ENCODE data around the gene SUGCT.
A peak's percentile ranks its signal among the peaks of the same experiment; 100 is the strongest.

The SUGCT gene

DNA sequence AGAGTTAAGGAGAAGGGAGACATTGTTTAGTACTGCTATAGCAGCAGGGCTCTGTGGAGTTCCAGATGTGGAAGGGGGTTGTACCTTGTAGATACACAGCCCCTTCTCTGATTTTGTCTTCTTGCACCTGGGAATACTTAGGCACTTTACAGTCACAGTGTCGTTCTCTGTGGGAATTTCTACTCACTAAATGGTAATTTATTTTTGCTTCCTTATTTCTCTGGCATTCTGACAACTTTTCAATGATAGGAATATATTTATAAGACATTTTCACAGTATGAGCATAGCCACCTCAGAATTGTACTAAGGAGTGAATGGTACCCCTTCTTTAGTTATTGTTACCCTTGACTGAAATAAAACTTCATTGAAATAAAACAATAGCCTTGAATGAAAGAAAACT lies 132.8 kb downstream of the SUGCT start:
- no peak for DNase-seq

DNA sequence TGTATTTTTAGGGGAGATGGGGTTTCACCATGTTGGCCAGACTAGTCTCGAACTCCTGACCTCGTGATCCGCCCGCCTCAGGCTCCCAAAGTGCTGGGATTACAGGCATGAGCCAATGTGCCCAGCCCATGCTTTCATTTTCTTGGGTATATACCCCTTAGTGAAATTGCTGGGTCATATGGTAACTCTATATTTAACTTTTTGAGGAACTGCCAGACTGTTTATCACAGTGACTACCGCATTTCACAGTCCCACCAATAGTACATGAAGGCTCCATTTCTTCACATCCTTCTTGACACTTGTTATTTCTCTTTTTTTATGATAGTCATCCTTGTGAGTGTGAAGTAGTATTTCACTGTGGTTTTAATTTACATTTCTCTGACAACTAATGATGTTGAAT lies 134.0 kb downstream of the SUGCT start:
- DNase-seq: peak; percentile 1

DNA sequence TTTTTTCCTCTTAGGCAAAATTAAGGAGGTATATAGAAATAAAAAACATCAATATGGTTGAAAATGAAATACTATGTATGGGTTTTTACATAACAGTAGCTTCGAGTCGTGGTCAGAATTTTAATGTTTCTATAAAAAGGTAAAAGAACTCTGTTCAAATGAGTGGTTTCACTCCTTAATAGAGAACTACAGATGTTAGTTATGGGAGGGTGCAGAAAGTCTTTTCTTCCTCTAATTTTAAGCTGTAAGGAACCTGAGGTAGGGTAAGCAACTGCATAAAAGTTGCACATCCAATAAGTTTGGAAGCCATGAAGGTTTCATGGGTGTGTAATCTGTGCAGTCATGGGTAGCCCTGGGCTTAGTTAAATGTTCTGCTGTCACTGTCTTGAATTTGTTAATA lies 141.3 kb downstream of the SUGCT start:
- DNase-seq: no peak

DNA sequence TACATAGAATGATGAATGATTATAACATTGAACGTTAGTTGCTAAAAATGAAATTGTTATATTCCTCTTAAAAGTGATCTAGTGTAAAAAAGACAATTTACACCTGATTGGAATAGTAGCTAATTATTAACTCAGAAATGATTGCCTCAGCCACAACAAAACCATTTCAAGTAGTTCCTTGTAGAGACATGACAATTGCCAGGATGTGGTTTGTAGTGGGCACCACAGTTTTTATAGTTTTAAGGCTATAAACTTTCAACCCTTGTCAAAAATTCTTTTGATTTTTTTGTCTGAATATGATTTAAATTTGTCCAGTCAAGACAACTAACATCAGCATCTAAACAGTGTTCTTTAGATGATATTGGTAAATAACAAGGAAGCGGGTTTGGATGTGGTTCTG lies 145.2 kb downstream of the SUGCT start:
- no peak for DNase-seq

DNA sequence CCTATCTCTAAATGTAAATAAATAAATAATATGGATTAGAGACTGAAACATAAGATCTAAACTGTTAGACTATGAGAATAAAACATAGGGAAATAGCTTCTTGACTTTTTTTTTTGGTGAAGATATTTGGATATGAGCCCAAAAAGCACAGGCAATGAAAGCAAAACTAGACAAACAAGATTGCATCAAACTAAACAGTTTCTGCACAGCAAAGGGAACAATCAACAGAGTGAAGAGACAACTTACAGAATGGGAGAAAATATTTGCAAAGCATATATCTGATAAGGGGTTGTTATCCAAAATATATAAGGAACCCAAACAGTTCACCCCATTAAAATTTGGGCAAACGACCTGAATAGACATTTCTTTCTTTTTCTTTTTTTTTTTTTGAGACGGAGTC lies 148.1 kb downstream of the SUGCT start:
- DNase-seq: no peak

DNA sequence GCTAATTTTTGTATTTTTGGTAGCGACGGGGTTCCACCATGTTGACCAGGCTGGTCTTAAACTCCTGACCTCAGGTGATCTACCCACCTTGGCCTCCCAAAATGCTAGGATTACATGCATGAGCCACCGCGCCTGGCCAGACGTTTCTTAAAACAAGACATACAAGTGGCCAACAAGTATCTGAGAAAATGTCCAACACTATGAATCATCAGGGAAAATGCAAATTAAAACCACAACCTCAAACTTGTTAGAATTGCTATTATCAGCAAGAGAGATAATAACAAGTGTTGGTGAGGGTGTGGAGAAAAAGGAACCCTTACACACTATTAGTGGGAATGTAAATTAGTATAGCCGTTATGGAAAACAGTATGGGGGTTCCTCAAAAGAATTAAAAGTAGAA lies 148.6 kb downstream of the SUGCT start:
- DNase-seq: no peak

DNA sequence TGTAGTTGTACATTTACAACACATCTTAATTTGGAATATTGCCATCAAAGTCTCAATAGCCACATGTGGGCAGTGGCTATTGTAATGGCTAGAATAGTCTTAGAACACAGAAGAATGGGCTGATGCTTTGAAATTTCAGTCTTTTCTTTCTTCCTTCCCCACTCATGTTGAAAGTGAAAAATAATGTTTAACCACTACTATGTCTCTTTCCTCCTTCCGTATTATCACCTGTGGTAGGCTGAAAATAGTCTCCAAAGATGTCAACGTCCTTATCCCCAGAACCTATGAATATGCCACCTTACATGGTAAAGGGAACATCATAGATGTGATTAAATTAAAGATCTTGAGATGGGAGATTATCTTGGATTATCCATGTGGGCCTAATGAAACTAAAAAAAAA lies 154.0 kb downstream of the SUGCT start:
- no peak for DNase-seq

DNA sequence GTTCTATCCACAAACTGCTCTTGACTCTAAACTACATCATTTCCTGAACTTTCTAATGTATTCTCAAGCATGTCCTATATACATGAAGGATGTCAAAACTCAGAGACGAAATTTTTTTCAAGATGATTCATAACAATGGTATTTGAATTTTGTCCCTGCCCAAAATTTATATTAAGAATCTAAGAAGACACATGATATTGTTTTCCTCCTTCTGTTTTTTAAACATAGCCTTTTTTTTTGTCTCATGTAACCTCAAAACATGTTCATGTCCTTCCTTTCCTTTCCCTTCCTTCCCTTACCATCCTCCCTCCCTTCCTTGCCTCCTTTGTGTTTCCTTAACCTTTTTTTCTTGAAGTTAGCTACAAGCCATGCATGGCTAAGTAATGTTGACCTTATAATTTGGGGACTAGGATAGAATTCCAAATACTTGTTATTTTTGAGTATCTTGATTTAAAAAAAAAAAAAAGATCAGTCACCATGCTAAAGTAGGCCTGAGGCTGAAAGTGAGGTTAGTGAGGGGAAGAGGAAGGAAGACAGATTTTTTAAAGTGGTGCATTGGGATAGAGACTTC lies 163.0 kb downstream of the SUGCT start:
- no peak for DNase-seq

DNA sequence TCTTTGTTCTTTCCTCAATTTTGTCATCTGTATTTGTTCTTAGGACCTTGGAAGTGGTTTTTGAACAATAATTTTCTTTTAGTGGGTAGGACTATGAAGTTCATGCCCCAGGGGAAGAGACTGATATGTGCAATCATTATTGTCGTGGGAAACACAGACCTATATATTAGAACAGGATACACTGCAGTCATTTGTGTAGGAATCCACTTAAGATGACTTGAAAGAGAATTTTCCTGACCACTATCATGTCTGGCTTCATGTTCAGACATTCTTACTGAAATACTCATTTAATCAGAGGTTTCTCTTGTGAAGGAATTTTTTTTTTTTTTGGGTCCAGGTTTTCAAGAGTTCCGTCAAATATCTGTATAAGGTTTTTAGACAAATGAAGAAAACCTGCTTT lies 163.6 kb downstream of the SUGCT start:
- DNase-seq: no peak

DNA sequence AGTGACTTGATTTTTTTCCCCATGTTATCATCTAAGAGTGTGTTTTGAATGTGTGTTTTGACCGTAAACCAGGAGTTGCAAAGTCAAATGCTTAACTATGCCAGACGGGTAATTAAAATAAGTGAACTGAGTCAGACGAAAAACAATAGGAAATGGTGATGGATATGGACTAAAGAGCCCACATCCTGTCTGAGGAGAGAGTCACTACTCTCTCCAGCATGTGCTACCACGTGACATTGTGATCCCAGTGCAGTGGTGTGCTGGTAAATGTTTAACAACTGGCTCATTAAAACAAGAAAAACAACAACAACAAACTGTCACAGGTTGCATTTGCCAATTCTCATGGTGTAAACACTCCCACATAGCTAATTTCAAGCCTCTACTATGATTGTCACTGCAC lies 164.3 kb downstream of the SUGCT start:
- DNase-seq: no peak

DNA sequence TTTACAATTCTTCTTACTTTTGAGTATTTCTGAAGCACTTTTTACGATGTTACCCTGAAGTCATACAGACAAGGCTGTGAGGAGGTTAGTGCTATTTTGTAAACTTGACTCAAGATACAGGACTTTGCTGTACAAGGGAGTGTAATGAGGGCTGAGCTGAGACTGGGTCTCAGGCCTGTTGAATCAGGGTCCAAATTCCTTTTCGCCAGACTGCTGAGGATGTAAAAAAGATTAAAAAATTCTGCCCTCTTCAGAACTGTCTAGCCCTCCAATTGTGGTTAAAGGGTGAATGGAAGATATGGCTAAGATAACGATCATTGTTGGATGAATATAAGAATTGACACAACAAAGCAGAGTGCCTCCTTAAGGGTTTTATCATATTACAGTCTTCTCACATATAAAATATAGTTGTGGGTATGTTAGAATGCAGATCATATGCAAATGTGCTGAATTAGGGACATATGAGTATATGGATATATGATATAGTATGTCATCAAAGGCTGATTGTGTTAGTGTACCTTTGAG lies 165.4 kb downstream of the SUGCT start:
- DNase-seq: no peak

DNA sequence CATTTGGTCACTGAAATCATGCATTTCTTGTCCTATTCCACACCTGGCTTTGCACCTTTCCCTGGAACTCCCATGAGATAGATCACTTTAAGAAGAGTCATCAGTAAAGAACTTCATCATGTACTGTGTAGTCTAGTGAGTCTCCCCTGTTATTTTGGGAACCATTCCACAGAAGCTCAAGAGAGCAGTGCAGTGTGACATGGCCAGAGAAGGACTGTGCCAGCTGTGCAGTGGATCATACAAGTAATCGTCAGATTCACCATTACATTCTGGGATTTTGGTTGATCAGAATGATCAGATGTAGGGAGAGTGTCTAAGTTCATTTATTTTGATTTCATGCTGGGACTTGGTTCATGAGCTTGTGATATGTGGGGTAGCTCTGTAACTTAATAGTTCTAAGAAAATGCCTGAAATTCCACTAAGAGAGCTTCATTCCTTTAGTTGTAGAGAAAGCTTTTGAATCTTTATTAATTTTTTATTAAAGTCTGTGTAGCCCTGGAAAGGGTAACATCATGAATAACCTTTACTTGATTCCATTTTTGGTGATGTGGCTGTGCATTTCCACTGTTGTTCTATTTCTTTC lies 166.8 kb downstream of the SUGCT start:
- no peak for DNase-seq

DNA sequence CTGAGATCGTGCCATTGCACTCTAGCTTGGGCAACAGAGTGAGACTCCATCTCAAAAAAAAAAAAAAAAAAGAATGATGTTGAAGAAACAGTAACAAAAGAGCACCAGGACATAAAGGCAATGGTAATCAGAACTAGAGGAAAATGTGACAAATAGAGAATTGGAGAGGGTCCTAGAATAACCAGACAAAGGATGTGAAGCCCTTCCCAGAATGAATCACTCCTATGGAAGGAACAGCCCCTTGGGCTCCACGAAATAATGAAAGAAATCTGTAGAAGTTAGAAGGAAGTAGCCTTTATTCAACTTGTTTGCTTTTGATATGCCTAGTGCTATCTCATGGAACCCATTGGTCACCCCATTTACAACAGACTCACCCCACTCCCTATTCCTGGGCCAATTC lies 169.2 kb downstream of the SUGCT start:
- no peak for DNase-seq

DNA sequence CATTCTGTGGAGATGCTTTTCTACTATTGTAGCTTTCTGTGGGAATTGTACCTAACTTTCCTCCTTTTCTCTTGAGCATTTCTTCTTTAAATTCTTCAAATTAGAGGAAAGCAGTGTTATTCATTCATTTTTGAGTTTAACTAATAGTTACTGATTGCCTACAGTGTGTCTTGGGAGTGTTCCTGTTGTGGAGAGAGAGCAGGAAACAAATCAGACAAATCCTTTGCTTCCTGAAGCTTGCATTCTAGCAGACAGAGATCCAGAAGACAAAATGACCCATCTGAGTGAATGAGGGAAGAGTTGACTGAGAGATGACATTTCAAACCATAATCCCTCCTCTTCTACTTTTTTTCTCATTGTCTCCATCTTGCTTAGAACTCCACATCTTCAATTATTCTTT lies 170.4 kb downstream of the SUGCT start:
- no peak for DNase-seq

DNA sequence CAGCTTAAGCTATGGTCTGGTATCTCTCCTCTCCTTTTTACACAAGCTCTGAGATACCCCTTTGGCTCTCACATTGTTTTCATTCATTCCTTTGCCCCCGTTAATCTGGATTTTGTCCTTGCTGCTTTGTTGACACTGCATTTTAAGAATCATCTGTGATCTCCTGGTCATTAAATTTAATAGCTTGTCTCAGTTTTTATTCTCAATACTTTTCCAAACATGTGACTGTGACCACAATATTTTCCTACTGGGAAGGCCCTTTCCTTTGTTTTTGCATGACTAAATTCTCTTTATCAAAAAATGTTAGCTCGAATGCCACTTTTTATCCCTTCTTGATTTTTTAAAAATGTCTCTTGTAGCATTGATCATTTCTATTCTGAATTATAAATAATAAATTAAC lies 171.2 kb downstream of the SUGCT start:
- no peak for DNase-seq

DNA sequence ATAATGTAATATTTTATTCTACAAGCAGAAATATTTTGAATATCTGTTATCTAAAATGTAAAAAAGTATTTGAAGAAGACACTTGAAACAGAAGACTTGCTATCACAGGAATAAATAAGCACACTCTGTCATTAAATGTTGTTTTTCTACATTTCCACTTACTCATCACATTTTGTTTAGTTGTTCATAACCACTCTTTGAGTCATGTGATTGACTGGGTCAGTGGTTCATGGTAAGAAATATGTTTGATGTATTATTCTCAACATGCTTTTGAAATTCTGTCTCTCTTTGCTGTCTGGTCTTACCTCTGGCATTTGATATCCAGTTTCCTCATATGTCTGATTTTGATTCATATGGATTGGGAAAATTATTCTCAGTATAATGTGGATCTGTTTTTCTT lies 171.8 kb downstream of the SUGCT start:
- DNase-seq: no peak

DNA sequence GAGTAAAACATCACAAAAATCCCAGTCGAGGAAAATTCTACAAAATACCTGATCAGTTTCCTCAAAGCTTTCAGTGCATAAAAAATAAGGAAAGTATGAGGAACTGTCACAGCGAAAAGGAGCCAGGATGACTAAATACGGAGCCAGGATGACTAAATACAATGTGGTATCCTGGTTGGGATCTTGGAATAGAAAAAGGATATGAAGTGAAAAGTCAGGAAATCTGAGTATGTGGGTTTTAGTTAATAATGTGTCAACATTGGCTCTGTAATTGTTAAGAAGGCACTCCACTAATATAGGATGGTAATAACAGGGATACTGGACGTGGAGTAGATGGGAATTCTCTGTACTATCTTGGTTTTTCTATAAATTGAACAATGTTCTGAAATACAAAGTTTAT lies 175.5 kb downstream of the SUGCT start:
- DNase-seq: no peak

DNA sequence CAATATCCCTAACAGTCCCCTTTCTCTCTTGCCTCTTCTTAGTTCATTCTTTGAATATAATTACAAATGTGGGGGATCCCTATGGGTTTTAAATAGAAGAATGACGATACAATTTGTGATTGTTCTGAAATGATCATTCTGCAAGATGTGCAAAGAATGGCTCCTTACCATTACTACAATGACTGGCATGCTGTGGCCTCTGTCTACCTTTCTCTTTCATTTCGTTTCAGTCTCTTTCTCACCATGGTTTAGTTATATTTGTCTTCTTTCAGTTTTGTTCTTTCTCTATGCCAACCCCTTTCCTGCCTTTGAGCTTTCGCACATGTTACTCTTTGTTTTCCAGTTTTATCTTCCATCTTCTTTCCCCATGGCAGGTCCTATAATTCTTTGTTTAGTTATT lies 176.5 kb downstream of the SUGCT start:
- DNase-seq: no peak

DNA sequence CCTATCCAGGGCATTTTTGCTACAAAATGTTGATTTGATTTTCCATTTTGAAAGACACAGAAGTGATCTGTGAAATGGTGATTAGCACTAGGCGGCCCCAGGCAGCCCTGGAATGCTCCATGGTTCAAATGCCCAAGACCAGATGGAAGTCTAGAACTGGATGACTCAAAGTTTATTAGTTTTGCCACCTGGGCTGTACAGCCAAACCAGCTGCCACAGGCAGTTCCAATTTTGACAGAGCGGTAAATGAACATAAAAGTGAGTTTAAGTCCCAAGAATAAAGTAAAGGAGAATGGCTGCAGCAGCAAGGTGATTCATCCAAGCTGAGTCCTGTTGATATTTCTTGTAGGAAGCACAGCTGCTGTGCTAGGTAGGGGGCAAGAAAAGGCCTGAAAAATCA lies 180.5 kb downstream of the SUGCT start:
- DNase-seq: no peak

DNA sequence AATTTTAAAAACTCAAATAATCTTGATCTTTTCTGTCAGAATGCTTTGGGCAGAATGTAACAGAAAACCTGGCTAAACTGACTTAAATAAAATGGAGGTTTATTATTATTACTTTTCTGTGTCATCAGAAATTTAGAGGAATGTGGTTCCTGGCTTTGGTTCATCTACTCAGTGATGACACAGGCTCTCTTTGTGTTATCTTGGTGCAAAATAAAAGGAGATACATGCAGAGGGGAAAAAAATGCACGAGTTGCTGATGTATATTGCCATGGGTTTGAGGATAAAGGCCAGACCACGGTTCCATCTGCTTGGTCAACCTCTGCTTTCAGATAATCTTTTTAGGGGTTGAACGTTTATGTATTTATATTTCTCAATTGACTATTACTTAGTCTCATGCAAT lies 181.4 kb downstream of the SUGCT start:
- DNase-seq: no peak

DNA sequence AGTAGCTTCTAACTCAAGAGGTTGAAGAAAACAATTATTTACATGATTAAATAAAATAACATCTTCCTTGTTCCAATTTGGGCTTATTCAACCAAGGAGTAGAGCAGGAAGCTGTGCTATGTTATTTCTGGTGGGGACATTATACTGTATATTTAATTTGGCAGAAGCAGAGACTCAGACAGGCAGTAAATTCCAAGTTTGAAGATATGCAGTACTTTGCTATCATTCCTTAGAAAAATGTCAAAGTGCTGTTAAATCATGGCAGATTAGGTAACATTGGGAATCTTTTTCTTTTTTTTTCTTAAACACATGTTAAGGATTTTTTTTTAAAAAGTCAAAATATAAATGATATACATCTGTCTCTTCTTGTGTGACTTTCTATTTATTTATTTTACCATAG lies 190.1 kb downstream of the SUGCT start:
- DNase-seq: no peak

DNA sequence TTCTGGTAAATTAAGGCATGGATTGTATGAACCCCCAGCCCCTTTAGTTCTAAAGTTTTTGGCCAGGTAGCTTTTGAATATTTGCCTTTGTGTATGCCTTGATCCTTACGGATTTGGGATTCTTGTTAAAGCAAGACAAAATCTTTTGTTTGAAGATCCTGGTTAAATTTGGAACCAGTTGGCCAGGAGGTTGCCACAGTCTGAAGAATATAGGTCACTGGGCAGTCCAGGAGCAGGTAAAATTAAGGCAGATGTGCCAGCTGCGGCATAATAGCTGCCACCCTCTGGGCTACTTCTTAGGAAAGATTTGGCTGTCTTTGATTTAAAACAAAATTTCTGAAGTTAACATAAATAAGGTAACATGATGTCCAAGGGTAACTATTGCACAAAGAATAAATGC lies 192.3 kb downstream of the SUGCT start:
- DNase-seq: no peak

DNA sequence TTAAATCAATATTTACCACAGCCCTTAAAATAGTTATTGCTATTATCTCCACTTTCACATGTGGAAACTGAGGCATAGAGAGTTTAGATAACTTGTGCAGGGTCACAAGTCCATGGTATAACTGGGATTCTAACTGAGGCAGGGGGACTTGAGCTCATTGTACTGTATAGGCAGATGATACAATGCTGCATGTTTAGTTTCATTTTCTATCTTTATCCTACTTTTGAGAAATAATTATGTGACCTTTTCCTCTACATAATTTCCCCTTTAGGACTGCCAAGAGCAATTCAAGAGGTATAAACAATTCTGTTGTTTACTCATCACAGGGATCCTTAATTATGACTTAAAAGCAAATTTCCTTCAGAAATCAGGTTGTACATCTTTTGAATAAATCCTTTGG lies 193.1 kb downstream of the SUGCT start:
- no peak for DNase-seq

DNA sequence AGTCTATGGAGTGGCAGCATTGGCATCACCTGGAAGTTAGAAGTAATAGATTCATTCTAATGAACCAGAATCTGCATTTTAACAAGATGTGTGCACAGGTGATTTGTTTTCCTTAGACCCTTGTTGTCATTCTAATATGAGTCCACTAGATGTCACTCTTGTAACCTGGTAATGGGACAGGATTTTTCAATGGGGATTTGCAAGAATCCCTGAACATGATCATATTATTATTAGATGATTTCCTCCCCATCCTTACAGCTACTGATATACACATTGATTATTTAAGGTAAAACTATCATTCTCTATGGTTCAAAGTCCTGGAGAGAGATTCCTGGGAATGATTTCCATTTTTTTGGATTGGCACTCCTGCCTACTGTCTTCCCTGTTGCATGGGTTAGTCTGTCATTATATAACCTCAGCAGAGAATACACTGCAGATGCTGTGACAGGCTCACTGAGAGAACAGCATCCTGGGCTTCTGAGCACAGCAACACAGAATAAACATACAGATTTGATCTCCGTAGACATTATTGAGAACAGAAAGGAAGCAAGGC lies 194.9 kb downstream of the SUGCT start:
- DNase-seq: peak; percentile 45

DNA sequence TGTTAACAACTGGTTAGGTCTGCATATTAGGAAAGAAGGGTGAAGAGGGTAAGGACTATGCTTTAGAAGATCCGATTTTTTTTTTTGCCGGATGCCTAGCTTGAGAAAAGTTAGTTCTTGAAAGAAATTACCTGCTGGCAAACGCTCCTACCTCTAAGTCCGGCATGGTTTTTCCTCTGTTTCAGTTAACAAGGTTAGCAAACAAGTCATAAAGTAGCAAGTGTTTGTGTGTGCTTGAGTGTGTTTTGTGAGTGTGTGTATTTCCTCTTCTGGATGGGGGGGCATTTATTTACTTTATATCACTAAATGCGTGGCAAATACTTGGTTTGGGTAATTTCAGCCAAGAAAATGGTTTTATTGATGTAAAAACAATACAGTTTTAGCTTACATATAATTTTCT lies 195.6 kb downstream of the SUGCT start:
- no peak for DNase-seq

All from CD4-positive, alpha-beta T cell treated with Interleukin-4 for 4 hours (primary cell).